Hepatocyte (in vitro differentiated cells): ENCODE measurements around the gene EEF1AKMT2. TPM values are rescaled to one million over a fixed set of nuclear protein-coding genes. Genes with fewer than 3 reads are reported as not detected.

Experiments used
- DNase-seq: peaks from one replicate; pipeline ENCODE4 v3.0.0-alpha.2; 2016; ENCODE audit warnings: low spot score
- H2AFZ ChIP-seq: fragments of 200-600 bp; sonication (generic); 2 replicates; pipeline ENCODE4 v1.6.0; 2016; ENCODE audit warnings: antibody characterized with exemption, mild to moderate bottlenecking
- H3K27ac ChIP-seq: fragments of 200-600 bp; sonication (generic); 2 replicates; pipeline ENCODE4 v1.5.1; 2016; ENCODE audit warnings: mild to moderate bottlenecking
- H3K27me3 ChIP-seq: fragments of 200-600 bp; sonication (generic); 2 replicates; pipeline ENCODE4 v1.6.1; 2016
- H3K36me3 ChIP-seq: fragments of 200-600 bp; sonication (generic); replicated peaks from 2 replicates; pipeline ENCODE4 v1.5.1; 2016; ENCODE audit warnings: low read depth; ENCODE audit not compliant: insufficient read depth
- H3K4me1 ChIP-seq: fragments of 200-600 bp; sonication (generic); 2 replicates; pipeline ENCODE4 v1.5.1; 2016; ENCODE audit warnings: mild to moderate bottlenecking, moderate library complexity; ENCODE audit not compliant: insufficient read depth
- H3K4me2 ChIP-seq: fragments of 200-600 bp; sonication (generic); 2 replicates; pipeline ENCODE4 v1.6.0; 2016
- H3K4me3 ChIP-seq: fragments of 200-600 bp; sonication (generic); 2 replicates; pipeline ENCODE4 v1.5.1; 2016; ENCODE audit warnings: mild to moderate bottlenecking
- H3K79me2 ChIP-seq: fragments of 200-600 bp; sonication (generic); 2 replicates; pipeline ENCODE4 v1.6.0; 2017; ENCODE audit warnings: mild to moderate bottlenecking
- H3K9me2 ChIP-seq: fragments of 200-600 bp; sonication (generic); replicated peaks from 2 replicates; pipeline ENCODE4 v1.6.0; 2017; ENCODE audit warnings: mild to moderate bottlenecking; ENCODE audit not compliant: insufficient read depth
- H3K9me3 ChIP-seq: fragments of 200-600 bp; sonication (generic); 2 replicates; pipeline ENCODE4 v1.5.1; 2016; ENCODE audit warnings: low read depth, mild to moderate bottlenecking
- H4K20me1 ChIP-seq: fragments of 200-600 bp; sonication (generic); 2 replicates; pipeline ENCODE4 v1.6.0; 2016; ENCODE audit warnings: mild to moderate bottlenecking; ENCODE audit not compliant: insufficient read depth, poor library complexity, severe bottlenecking
- EZH2 ChIP-seq: fragments of 200-600 bp; sonication (generic); IDR thresholded peaks from 2 replicates; pipeline ENCODE4 v1.6.1; 2016; ENCODE audit warnings: antibody characterized with exemption, mild to moderate bottlenecking, borderline replicate concordance
- EZH2phosphoT487 ChIP-seq: fragments of 200-600 bp; sonication (generic); IDR thresholded peaks from one replicate; pipeline ENCODE4 v1.6.1; 2018; ENCODE audit warnings: antibody characterized with exemption, mild to moderate bottlenecking, low read depth, moderate library complexity; ENCODE audit not compliant: unreplicated experiment, severe bottlenecking
- WGBS: methylation state at CpG from one replicate; pipeline ENCODE4 v1.1.6; 2016; ENCODE audit warnings: low lambda C conversion rate; ENCODE audit errors: missing lambda C conversion rate; 5-methylcytosine and 5-hydroxymethylcytosine counted together
- polyA plus RNA-seq: library from polyadenylated mRNA; unstranded; fragments of >200 nt; fragmentation: Nextera tagmentation; extraction: Ambion mirVana; gene quantifications from 2 replicates; pipeline ENCODE4 v1.2.1, GENCODE V29; 2016
- total RNA-seq: library from RNA; depleted of rRNA; stranded (reverse); fragments of >200 nt; gene quantifications from 2 replicates; pipeline ENCODE4 v1.2.3, GENCODE V29; 2014
- TF ChIP-seq, protein P1 (sequence below): fragments of 200-600 bp; sonication (generic); IDR thresholded peaks from 2 replicates; pipeline ENCODE4 v1.5.1; 2016; ENCODE audit warnings: antibody characterized with exemption, mild to moderate bottlenecking; ENCODE audit not compliant: poor library complexity

The EEF1AKMT2 gene
- total RNA-seq, result 10.5 and 13.4 TPM in 2 replicates
- 9.8 and 10.3 TPM in 2 replicates for polyA plus RNA-seq

DNA sequence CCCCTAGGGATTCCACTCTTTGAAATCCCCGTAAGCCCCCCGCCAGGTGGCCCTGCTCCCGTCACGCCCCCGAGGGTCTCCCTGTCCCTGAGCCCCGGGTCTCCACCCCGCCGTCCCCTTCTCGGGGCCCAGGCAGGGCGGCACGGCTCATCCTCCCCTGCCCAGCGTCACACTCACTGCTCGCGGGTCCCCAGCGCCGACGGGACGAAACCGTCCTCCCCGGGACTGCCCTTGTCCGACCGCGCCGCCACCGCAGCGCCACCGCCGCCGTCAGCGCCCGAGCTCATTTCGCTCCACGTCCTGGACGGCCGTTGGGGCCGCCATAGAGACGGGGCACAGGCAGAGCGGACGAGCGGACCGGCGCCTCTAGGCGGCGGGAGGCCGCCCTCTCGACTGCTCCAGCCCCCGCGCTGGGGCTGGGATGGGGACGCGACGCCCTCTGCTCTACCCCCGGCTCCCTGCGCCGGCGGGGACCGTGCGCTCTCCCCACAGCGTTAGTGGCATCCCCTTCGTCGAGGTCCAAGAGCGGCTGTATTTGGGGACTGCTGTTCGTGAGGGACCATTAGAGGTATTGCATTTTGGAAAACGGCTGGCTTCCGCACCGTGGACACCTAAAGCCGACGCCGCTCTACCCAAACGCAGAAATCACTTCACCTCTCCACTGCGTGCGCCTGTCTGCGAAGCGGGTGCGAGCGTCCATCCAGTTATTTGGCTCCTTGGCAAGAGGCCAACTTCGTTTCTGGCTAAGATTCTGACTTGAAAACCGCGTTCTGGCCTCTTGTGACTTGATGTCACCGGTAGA, at the start of gene EEF1AKMT2:
TSS of gene EEF1AKMT2 (minus strand) at position 341 of the 802 bp plus-strand sequence. CDS start at position 287, 54 bp downstream.
- peaks cover 4% of the 10 kb centered on the region for H3K4me1 ChIP-seq
- no peaks in the 10 kb centered on the region for H3K27me3 ChIP-seq
- DNase-seq, result peak; percentile 94
- peak within 1 kb of the TSS; percentile 99 for H3K27ac ChIP-seq
- no peaks in the 10 kb centered on the region for H3K9me2 ChIP-seq
- TF ChIP-seq, protein P1, sequence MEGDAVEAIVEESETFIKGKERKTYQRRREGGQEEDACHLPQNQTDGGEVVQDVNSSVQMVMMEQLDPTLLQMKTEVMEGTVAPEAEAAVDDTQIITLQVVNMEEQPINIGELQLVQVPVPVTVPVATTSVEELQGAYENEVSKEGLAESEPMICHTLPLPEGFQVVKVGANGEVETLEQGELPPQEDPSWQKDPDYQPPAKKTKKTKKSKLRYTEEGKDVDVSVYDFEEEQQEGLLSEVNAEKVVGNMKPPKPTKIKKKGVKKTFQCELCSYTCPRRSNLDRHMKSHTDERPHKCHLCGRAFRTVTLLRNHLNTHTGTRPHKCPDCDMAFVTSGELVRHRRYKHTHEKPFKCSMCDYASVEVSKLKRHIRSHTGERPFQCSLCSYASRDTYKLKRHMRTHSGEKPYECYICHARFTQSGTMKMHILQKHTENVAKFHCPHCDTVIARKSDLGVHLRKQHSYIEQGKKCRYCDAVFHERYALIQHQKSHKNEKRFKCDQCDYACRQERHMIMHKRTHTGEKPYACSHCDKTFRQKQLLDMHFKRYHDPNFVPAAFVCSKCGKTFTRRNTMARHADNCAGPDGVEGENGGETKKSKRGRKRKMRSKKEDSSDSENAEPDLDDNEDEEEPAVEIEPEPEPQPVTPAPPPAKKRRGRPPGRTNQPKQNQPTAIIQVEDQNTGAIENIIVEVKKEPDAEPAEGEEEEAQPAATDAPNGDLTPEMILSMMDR, result peak; percentile 31
- TF ChIP-seq EZH2phosphoT487 (no peak), EZH2 (no peak)
- no peaks in the 10 kb centered on the region for H3K9me3 ChIP-seq
- peak within 1 kb of the TSS; percentile 98 for H2AFZ ChIP-seq
- WGBS, result under 1% methylated on average over 68 of the region's 79 CpGs
- H3K4me3 ChIP-seq, result peak within 1 kb of the TSS; percentile 95
- H4K20me1 ChIP-seq, result no peaks in the 10 kb centered on the region
- H3K36me3 ChIP-seq, result no peaks in the 10 kb centered on the region
- H3K79me2 ChIP-seq, result peaks cover 28% of the 10 kb centered on the region
- peak within 1 kb of the TSS; percentile 83 for H3K4me2 ChIP-seq

DNA sequence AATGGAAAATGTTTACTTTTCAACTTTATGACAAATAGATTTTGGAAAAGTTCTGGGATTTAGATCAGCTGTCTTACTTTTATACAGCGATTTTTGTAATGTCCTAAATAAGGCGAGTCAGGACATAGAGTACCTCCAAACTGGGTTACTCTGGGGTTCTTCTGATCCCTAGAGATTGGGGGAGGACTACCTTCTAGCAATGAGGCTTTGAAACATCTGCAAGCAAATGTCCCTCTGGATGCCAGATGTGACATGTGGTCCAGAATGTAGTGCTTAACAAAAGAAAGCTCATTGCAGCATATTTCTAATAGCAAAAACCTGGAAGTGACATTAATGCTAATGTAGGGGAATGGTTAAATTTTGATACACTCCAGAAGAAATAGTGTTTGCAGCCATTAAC, 46.0 kb upstream of the EEF1AKMT2 start:
- H4K20me1 ChIP-seq, result no peaks in the 10 kb centered on the region
- TF ChIP-seq, protein P1, result no peak
- TF ChIP-seq EZH2 (no peak), EZH2phosphoT487 (no peak)
- H3K27ac ChIP-seq, result no peak overlapping the region
- H3K4me1 ChIP-seq, result no peaks in the 10 kb centered on the region
- H3K4me2 ChIP-seq, result no peak overlapping the region
- H3K4me3 ChIP-seq, result no peak overlapping the region
- H2AFZ ChIP-seq, result no peak overlapping the region
- H3K9me3 ChIP-seq, result no peaks in the 10 kb centered on the region
- no peaks in the 10 kb centered on the region for H3K9me2 ChIP-seq
- H3K36me3 ChIP-seq, result no peaks in the 10 kb centered on the region
- WGBS, result 80% methylated on average over 2 of the region's 2 CpGs
- DNase-seq, result no peak
- no peaks in the 10 kb centered on the region for H3K27me3 ChIP-seq
- H3K79me2 ChIP-seq, result no peaks in the 10 kb centered on the region

DNA sequence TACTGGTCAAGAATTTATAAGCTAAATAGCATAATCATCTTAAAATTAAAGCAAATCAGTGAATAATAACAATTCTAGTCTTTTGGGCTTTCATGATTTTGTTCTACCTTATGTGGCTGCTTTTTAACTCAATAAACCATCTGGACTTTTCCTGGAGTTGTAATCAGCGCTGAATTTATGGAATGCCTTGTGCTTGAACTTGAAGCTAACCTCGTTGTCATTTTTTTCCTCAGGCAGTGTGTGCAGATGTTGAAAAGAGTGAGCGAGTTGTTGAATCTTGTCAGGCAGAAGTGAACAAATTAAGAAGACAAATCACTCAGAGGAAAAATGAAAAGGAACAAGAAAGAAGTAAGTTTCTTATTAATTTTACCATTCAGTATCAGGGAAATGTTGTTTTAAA, 39.4 kb upstream of the EEF1AKMT2 start:
- Histone ChIP-seq H3K36me3 (no peaks in the 10 kb centered on the region), H4K20me1 (no peaks in the 10 kb centered on the region), H3K27me3 (no peaks in the 10 kb centered on the region), H2AFZ (no peak overlapping the region), H3K27ac (no peak overlapping the region), H3K4me2 (no peak overlapping the region), H3K4me1 (no peaks in the 10 kb centered on the region), H3K9me2 (no peaks in the 10 kb centered on the region), H3K79me2 (no peaks in the 10 kb centered on the region), H3K4me3 (no peak overlapping the region), H3K9me3 (no peaks in the 10 kb centered on the region)
- no peak for DNase-seq
- no peak for TF ChIP-seq EZH2phosphoT487
- TF ChIP-seq EZH2, result no peak
- TF ChIP-seq, protein P1, result no peak
- WGBS, result 87% methylated on average over 3 of the region's 3 CpGs
